Stimulated activated CD8-positive, alpha-beta memory T cell treated with anti-CD3 and anti-CD28 coated beads, Interleukin-15, amount 100 ng/mL, for 48 hours (primary cell): ENCODE measurements around the gene LTA.

Experiments
- DNase-seq, 2 donors: peaks; one replicate each; pipeline ENCODE4 v3.0.0-alpha.2; 2020; ENCODE audit warnings: low read depth in 2 of 2

The LTA gene

DNA sequence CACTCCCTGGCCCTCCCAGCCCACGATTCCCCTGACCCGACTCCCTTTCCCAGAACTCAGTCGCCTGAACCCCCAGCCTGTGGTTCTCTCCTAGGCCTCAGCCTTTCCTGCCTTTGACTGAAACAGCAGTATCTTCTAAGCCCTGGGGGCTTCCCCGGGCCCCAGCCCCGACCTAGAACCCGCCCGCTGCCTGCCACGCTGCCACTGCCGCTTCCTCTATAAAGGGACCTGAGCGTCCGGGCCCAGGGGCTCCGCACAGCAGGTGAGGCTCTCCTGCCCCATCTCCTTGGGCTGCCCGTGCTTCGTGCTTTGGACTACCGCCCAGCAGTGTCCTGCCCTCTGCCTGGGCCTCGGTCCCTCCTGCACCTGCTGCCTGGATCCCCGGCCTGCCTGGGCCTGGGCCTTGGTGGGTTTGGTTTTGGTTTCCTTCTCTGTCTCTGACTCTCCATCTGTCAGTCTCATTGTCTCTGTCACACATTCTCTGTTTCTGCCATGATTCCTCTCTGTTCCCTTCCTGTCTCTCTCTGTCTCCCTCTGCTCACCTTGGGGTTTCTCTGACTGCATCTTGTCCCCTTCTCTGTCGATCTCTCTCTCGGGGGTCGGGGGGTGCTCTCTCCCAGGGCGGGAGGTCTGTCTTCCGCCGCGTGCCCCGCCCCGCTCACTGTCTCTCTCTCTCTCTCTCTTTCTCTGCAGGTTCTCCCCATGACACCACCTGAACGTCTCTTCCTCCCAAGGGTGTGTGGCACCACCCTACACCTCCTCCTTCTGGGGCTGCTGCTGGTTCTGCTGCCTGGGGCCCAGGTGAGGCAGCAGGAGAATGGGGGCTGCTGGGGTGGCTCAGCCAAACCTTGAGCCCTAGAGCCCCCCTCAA, at the start of gene LTA:
LTA (plus strand) TSS at position 249 of the 871 bp plus-strand sequence; CDS start at position 703, 454 bp downstream.
- peak; percentile 80 to 84 for DNase-seq

DNA sequence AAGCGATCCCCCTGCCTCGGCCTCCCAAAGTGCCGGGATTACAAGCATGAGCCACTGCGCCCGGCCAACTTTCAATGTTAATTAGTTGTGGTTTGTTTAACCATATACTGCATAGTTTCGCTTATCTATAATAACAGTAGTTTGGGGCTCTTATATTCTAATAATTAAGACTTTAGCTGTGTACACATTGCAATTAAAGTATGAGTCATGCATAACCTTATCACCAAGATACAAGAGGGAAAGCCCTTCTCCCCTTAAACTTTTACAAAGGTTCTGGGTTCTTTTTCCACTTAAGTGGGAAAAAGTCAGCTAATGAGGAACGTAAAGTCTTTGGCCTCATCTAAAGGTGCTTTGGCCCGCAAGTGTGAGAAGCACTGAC, 46.5 kb upstream of the LTA start:
- DNase-seq = no peak

DNA sequence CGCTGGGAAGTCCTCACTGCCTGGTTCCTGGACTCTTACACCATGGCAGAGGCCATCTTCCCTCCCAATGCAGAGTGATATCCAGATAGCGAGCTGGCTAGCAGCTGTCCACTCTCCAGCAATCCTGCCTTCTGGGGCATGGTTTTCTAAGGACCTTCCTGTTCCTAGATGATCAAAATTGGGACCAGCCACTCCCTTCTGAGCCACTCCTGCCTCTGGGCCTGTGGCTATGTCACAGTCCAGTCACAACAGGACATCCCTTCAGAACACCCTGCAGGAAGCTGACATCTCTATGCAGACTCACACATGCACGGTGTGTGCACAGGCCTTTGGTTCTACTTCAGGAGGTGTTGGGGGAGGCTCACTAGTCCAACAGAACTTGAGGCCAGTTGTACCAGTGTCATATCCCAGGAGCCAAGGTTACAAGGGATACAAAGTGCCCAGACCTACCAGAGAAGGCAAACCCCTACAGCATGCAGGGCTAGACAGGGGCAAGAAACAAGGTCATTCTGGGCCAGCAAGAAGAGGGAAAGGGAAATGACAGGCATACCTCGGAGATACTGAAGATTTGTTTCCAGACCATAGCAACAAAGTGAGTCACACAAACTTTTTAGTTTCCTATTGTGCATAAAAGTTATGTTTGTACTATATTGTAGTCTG, 46.0 kb upstream of the LTA start:
- DNase-seq = no peak

GRCh38 chr6:31528307-31528777, 43.7 kb upstream of the LTA start:
- no peak for DNase-seq

DNA sequence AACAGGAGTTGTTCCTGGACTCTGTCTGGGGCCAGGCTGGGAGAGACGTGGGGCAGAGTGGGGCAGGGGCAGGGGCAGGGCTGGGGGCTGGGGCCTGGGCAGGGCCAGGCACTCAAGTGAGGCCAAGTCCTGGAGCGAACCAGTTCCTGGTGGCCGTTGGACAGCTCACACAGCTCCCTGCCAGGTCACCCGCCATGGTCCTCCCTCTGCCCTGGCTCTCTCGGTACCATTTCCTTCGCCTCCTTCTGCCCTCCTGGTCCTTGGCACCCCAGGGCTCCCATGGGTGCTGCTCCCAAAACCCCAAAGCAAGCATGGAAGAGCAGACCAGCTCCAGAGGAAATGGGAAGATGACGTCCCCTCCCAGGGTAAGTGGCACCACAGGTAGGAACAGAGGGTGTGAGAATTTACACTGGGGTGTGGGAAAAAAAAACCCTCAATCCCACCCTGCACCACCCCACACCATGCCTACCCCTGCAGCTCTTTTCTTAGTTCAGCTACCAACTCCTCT, 43.2 kb upstream of the LTA start, which contains the start of gene MCCD1:
MCCD1 (plus strand) TSS at position 142 of the 508 bp plus-strand sequence; CDS start at position 195, 53 bp downstream.
- DNase-seq = no peak

DNA sequence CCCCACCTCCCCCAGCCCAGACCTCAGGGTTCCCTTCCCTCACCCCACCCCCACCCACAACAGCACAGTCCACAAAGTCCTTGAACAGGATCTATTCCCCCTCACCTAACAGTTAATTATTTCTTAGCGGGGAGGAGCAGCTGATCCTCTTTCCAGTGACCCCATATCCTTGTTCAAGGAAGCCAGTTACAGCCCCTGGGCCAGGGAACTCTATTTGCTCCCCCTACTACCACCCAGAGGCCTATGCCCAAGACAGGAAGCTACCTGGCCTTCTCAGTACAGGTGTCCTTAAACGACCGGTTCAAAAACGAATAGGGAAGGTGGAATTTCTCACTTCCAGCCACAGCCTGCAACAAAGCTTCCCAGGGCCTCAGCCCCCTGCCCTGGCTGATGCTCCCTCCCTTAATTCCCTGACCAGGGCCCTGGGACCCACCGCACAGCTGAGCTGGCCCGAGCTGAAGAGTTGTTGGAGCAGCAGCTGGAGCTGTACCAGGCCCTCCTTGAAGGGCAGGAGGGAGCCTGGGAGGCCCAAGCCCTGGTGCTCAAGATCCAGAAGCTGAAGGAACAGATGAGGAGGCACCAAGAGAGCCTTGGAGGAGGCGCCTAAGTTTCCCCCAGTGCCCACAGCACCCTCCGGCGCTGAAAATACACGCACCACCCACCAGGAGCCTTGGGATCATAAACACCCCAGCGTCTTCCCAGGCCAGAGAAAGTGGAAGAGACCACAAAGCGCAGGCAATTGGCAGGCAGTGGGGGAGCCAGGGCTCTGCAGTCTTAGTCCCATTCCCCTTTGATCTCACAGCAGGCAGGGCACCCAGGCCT, 42.5 kb upstream of the LTA start:
- no peak for DNase-seq

DNA sequence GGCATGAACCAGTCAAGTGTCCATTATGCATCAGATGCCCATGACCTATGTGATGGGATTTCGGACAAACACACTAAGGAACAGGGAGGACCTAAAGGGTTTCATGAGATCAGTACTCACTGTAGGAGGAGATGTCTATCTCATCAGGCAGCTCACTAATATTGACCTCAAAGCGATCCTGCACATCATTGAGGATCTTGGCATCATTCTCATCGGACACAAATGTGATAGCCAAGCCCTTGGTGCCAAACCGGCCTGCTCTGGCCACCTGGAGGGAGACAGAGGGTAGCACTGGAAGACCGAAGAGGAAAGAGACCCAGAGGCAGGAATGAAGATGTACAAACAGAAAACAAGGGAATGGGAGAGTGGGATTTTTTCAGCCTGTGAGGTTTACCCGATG, 41.4 kb upstream of the LTA start:
- no peak for DNase-seq

DNA sequence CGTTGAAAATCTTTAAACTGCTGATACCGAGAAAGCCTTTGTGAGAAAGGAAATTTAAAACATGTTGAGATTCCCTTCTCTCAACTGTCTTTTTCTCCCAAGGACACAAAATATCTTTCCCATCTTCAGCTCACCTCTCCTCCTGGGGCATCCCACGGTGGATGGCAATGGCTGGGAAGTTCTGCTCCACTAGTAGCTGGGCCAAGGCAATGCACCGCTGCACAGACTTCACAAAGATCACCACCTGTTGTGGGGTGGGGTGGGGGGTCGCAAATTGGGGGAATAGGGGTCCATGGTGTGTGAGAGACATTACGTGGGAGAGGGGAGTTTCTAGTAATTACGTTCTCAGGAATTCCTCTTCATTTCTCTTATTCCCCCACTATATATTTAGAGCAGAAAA, 40.9 kb upstream of the LTA start:
- no peak for DNase-seq

DNA sequence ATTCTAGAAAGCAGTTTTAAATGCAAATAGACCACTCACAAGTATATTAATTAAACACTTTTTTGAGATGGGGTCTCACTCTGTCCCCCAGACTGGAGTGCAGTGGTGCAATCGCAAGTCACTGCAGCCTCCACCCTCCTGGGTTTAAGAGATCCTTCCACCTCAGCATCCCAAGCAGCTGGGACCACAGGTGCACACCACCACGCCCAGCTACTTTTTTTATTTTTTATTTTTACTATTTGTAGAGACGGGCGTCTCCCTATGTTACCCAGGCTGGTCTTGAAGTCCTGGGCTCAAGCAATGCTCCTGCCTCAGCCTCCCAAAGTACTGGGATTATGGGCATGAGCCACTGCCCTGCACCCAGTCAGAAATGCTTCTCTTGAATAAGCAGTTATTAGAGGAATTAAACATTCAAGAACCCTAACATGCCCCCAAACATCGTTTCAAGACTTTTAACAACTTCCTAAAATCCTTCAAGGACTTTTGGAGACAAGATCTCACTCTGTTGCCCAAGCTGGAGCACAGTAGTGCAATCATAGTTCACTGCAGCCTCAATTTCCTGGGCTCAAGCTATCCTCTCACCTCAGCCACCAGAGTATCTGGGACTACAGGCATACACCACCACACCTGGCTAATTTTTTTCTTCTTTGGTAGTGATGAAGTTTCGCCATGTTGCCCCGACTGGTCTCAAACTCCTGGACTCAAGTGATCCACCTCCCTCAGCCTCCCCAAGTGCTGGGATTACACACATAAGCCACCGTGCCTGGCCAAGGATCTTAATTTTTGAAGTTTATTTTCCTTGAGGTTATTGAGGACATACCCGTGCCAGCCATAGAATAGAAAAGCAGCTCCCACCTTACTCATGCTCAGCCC, 40.1 kb upstream of the LTA start:
- no peak for DNase-seq

GRCh38 chr6:31532644-31533454, 39.2 kb upstream of the LTA start:
- no peak for DNase-seq

- no peak for DNase-seq
Observed at GRCh38 chr6:31533455-31533841, 38.6 kb upstream of the LTA start.

DNA sequence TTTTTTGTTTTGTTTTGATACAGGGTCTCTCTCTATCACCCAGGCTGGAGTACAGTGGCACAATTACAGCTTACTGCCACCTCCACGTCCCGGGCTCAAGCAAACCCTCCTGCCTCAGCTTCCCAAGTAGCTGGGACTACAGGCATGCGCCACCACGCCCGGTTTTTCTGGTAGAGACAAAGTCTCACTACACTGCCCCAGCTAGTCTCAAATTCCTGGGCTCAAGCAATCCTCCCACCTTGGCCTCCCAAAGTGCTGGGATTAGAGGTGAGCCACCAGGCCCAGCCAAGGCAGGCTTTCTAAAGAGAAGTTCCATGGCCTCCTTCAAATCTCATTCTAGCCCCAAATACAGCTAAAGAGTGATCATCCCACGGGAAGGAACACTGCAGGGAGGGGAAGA, 38.1 kb upstream of the LTA start:
- no peak for DNase-seq

- no peak for DNase-seq
Observed at GRCh38 chr6:31534521-31535040, 37.5 kb upstream of the LTA start.

GRCh38 chr6:31535538-31536324, 36.4 kb upstream of the LTA start:
- no peak for DNase-seq

GRCh38 chr6:31538805-31539400, 33.2 kb upstream of the LTA start:
- no peak for DNase-seq

GRCh38 chr6:31540640-31541039, 31.4 kb upstream of the LTA start:
- DNase-seq = no peak

DNA sequence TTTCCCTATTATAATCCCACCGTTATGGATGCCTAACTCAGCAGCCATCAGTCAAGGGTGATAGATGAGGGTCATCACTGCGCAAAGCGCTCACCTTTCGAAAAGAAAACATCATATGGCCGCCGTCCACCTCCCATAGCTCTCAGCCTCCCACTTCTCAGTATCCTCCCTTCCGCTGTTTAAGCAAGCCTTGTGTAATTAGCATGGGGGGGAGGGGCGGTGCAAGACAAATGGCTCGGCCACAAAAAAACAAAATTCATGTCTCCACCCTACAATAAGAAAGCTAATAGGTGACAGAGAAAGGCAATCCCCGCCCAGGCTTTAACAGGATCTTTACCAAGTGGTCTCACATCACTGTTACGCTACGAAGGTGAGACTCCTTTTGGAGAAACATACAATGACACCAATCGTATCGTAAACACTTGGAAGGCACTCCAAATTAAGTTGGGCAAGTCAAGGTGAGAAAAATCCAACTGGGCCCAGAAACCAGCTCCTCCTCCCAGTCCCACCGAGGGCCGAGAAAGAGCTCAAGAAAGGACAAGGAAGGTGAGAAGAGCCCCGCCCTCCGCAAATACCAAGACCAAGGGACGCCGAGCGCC, 30.9 kb upstream of the LTA start:
- peak in 1 of 2 donors; percentile 32 for DNase-seq
